HL-60 (cell line): Measurements from ENCODE around the gene TRPM2.

Experiments
- GABPA ChIP-seq: IDR thresholded peaks from 2 replicates; pipeline ENCODE4 v1.6.1; 2012; ENCODE audit warnings: low read depth
- POLR2AphosphoS5 ChIP-seq: IDR thresholded peaks from 2 replicates; pipeline ENCODE4 v1.6.1; 2012; ENCODE audit warnings: low read depth
- SPI1 ChIP-seq: IDR thresholded peaks from 2 replicates; pipeline ENCODE4 v1.6.1; 2012; ENCODE audit warnings: low read depth, mild to moderate bottlenecking, borderline replicate concordance
- TF ChIP-seq, protein P1 (sequence below): IDR thresholded peaks from one replicate; pipeline ENCODE4 v1.5.1; 2011; ENCODE audit warnings: low read length, control low read depth, inconsistent platforms; ENCODE audit not compliant: insufficient read depth
- TF ChIP-seq, protein P2 (sequence below): IDR thresholded peaks from 2 replicates; pipeline ENCODE4 v1.6.1; 2012; ENCODE audit warnings: low read depth; ENCODE audit not compliant: insufficient replicate concordance

DNA sequence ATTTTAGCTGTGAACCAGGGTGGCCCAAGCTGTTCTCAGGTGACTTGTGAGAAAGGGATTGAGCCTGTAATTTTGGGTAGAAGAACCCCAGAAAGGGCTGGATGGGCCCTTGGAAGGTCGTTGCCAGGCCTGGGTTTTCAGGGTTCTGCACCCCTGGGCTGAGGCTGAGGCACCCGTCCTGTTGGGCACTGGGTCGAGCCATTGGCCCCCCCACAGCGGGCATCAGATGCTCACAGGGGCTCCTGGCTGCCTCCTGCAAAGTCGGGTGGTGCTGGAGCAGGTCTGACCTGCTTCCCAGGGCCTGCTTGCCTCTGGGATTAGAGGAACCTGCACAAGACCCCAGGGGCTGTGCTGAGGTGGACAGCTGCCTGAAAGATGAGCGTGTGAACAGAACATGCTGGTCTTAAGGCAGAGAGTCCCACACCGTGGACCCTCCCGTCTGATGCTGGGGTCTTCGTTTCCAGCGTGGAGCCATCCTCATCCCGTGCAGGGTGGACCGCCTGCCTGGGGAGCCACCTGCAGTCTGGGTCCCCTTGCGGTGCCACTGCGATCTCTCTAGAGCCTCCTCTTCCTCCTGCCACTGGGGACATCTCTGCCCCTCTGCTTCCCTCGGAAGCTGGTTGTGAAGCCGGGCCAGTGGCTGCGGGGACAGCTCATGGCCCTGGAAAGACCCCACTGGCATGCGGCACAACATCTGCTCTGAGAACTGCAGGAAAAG lies 1.7 kb upstream of the TRPM2 start:
- TF ChIP-seq, protein P1, sequence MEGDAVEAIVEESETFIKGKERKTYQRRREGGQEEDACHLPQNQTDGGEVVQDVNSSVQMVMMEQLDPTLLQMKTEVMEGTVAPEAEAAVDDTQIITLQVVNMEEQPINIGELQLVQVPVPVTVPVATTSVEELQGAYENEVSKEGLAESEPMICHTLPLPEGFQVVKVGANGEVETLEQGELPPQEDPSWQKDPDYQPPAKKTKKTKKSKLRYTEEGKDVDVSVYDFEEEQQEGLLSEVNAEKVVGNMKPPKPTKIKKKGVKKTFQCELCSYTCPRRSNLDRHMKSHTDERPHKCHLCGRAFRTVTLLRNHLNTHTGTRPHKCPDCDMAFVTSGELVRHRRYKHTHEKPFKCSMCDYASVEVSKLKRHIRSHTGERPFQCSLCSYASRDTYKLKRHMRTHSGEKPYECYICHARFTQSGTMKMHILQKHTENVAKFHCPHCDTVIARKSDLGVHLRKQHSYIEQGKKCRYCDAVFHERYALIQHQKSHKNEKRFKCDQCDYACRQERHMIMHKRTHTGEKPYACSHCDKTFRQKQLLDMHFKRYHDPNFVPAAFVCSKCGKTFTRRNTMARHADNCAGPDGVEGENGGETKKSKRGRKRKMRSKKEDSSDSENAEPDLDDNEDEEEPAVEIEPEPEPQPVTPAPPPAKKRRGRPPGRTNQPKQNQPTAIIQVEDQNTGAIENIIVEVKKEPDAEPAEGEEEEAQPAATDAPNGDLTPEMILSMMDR, result no peak
- TF ChIP-seq POLR2AphosphoS5 (no peak), SPI1 (no peak), GABPA (no peak)
- TF ChIP-seq, protein P2, sequence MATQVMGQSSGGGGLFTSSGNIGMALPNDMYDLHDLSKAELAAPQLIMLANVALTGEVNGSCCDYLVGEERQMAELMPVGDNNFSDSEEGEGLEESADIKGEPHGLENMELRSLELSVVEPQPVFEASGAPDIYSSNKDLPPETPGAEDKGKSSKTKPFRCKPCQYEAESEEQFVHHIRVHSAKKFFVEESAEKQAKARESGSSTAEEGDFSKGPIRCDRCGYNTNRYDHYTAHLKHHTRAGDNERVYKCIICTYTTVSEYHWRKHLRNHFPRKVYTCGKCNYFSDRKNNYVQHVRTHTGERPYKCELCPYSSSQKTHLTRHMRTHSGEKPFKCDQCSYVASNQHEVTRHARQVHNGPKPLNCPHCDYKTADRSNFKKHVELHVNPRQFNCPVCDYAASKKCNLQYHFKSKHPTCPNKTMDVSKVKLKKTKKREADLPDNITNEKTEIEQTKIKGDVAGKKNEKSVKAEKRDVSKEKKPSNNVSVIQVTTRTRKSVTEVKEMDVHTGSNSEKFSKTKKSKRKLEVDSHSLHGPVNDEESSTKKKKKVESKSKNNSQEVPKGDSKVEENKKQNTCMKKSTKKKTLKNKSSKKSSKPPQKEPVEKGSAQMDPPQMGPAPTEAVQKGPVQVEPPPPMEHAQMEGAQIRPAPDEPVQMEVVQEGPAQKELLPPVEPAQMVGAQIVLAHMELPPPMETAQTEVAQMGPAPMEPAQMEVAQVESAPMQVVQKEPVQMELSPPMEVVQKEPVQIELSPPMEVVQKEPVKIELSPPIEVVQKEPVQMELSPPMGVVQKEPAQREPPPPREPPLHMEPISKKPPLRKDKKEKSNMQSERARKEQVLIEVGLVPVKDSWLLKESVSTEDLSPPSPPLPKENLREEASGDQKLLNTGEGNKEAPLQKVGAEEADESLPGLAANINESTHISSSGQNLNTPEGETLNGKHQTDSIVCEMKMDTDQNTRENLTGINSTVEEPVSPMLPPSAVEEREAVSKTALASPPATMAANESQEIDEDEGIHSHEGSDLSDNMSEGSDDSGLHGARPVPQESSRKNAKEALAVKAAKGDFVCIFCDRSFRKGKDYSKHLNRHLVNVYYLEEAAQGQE, result no peak
